Hepatic stellate cell (primary cell): ENCODE results near the gene SEMA4D.

Source experiments
- DNase-seq: peaks from one replicate; pipeline ENCODE4 v3.0.0; 2011; ENCODE audit warnings: low spot score

Gene SEMA4D

DNA sequence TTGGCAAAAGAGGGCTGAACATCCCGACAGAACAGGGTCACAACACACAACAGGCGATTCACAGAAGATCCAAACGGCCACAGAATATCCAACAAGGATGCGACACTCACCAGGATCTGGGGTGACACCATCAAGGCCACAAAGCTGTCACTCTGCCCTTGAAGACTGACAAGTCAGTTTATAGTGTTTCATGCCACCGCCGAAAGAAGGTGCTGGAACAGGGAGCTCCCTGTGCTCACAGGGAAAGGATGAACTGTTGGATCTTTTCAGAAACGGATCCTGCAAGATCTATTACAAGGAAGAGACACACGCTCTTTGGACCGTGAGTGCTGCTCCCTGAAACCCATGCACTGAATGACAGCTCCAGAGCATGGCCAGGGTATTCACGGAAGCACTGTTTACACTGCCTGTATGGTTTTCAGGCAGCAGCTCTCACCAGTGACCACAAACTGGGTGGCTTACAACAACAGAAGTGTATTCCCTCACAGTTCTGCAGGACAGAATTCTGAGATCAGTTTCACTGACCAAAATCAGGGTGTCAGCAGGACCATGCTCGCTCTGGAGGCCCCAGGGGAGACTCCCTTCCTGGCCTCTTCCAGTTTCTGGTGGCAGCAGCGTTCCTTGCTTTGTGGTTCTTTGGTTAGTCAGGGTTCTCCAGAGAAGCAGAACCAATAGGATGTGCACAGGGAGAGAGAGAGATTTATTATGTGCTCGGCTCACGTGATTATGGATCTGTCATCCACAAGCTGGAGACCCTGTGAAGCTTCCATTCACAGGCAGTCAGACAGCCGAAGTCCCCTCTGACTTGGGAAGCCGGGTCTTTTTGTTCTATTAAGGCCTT is 52.8 kb downstream of the SEMA4D start:
- DNase-seq, result no peak

DNA sequence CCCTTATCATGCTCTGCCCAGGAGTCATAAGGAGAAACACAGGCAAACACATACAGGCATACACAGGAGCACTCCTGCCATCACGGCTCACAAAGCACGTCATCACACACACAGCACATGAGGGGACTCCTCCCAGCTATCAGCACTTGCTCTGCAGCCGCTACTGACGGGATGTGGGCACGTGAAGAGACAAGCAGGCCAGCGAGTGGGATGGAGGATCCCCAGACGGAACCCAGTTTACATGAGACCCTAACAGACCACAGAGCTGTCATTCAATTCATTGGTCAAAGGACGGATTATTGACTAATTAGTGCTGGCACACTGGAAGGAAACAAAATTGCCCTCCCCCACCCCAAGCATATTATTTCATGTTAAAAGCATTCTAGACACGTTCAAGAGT is 53.6 kb downstream of the SEMA4D start:
- DNase-seq, result no peak

- no peak for DNase-seq
Measured at GRCh38 chr9:89442981-89443814, 54.7 kb downstream of the SEMA4D start.

DNA sequence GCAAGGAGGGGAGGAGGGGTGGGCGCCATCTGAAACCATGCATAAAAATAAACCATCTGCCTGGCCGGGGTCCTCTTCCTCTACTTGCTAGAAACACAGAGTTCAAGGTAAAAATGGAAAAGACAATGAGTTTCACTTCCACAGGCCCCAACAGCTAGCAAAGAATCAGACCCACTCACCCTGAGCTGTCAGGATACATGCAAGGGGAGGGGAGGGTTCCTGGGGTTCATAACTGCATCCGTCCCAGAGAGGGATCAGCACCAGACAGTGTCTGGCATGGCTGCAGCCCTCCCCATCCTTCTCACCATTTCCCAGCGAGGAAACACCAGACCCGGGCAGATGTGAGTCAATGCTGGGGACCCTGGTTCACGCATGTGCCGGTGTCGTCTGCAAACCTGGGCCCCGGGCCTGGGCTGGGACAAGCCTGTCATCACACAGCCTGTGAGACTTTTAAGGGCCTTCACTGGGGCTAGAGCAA is 55.4 kb downstream of the SEMA4D start:
- DNase-seq, result no peak

DNA sequence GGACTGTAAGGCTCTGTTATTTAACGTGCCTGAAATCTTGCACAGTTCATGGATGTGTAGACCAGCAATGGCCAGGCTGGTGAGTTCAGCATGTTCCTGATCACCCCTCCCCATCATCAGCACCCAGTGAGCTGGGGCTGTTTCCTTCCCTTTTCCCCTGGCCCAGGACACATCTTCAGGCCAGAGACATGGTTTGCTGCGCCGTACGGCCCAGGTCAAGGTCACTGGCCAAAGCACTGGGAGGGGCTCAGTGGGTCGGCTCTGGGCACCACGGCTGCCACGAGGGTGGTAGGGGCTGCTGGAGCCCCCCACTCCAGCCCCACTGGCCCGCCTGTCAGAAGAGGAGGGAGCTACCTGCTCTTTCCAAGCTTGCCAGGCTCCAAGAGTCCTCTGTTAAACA is 55.9 kb downstream of the SEMA4D start:
- DNase-seq, result no peak

- DNase-seq, result no peak
Measured at GRCh38 chr9:89441655-89441970, 56.3 kb downstream of the SEMA4D start.

DNA sequence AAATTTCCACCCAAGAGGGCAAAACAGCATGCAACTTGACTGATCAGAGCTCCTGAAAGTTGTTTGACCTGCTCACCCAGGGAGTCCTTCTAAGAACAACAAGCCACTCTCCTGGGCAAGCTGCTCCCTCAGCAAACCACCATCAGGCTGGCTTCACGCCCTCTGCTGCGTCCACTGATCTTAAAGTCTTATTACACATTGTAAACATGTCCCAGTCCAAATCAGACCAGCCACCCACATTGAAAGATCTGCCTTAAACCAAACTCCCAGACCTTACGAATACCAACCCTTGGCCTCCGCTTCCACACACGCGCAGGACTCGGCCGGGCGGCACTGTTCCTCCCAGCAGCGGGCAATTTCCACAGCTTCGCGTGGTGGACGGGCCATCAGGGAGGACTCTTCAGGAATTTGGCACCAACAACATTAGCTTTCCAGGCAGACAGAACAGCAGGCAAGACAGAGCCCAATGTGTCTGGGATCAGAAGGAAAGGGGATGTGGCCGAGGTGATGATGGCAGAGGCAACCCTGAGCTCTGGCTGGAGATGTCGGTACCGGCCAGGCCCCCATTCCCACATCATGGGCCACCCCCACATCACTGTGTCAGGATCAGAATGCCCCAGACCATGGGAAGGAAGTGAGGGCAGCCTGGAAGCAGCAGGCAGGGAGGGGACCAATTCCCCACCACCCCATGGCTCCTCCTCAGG is 56.8 kb downstream of the SEMA4D start:
- no peak for DNase-seq

GRCh38 chr9:89440548-89440947 is 57.4 kb downstream of the SEMA4D start:
- no peak for DNase-seq

DNA sequence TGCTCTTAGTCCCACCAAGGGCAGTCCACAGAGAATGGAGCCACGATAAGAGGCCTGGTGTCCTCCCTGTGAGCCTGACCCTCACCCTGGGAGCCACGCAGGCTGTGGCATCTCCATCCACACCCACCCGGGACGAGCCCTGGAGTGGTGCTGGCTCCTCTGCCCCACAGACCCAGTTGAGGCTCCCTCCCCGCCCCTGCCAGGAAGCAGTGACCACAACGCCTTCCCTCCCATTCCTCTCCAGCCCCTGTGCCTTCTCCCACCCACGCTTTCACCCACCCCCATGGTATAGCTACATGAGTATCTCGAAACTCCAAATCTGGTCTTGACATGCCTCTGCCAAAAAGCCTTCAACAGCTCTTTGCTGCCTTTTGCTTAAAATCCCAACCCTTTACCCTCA is 57.9 kb downstream of the SEMA4D start:
- DNase-seq, result no peak

GRCh38 chr9:89439571-89439970 is 58.3 kb downstream of the SEMA4D start:
- no peak for DNase-seq

GRCh38 chr9:89438194-89438593 is 59.7 kb downstream of the SEMA4D start:
- no peak for DNase-seq

GRCh38 chr9:89437772-89438171 is 60.1 kb downstream of the SEMA4D start:
- DNase-seq, result no peak

- DNase-seq, result no peak
Measured at GRCh38 chr9:89436963-89437625, 60.8 kb downstream of the SEMA4D start.

DNA sequence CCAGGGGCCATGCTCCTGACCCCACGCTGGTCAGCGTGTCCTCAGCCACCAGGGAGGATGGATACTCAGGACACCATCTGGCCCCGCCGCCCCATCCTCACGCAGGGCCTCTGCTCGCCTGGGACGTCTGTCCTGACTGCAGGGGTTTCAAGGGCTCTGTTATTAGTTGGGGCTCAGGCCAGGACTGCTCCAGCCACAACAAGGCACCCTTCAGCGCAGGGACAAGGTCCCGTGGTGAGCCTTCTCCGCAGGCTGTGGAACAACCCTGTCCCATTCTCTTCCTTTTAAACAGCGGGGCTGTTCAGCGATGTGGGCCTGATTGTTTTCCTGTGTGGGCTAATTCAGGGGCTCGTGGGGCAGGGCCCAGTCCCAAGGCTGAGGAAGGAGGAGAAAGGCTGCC is 61.6 kb downstream of the SEMA4D start:
- no peak for DNase-seq

DNA sequence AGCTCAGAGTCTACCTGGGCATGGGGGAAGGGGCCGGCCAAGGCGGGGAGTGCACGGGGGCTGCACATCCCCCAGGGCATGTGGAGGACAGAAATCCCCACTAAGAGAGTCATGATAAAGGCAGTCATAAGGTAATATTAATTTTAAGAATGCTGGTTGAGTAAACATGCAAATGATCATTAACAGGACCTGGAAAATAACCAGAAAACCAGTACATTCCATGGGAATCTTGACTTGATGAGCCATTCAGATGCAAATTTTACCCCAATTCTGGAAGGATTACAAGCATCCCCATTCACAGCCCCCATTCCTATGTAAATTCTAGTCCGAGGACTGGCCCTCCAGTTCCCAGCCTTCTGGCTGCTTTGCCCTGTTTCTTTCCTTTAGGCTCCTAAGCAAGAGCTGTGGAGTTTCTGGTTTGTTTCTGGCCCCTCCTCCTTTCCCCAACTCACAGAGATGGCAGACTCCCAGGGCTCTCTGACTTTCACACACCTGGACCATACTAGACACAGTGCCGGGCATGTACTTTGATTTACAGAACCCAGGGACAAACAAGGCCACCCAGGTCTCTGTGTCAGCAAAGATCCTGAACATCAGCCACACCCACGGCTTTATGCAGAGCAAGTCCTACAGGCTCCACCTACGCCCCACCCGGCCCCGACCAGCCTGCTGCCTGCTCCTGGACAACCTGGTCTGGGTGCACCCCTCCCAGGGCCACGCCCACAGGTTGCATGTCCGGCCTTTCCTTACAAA is 62.7 kb downstream of the SEMA4D start:
- no peak for DNase-seq

- DNase-seq, result no peak
Measured at GRCh38 chr9:89434636-89435035, 63.3 kb downstream of the SEMA4D start.

- DNase-seq, result no peak
Measured at GRCh38 chr9:89433826-89434225, 64.1 kb downstream of the SEMA4D start.

GRCh38 chr9:89432986-89433530 is 64.9 kb downstream of the SEMA4D start:
- DNase-seq, result no peak

GRCh38 chr9:89431930-89432725 is 65.8 kb downstream of the SEMA4D start:
- DNase-seq, result no peak

- no peak for DNase-seq
Measured at GRCh38 chr9:89430995-89431394, 66.9 kb downstream of the SEMA4D start.
